Measurements from ENCODE around the gene ARID1B.

DNA sequence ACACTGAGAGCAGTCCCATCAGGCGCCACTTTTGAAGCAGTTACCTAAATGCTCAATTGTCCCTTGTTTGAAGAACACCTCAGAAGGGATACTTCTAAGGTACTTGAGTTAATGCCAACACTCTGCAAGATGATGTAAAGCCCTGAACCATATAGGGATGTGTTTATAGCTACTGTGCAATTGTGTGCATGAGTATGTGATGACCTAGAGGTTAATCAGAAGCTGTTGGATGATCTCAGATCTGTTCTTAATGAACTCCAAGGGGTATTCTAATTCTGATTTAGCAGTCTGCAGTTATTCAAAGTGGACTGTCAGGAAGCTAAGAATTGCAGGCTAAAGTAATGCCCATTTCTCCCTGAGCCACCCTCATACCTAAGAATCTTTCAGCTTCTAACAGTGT lies 387.8 kb downstream of the ARID1B start:
- TF ChIP-seq, protein P1, sequence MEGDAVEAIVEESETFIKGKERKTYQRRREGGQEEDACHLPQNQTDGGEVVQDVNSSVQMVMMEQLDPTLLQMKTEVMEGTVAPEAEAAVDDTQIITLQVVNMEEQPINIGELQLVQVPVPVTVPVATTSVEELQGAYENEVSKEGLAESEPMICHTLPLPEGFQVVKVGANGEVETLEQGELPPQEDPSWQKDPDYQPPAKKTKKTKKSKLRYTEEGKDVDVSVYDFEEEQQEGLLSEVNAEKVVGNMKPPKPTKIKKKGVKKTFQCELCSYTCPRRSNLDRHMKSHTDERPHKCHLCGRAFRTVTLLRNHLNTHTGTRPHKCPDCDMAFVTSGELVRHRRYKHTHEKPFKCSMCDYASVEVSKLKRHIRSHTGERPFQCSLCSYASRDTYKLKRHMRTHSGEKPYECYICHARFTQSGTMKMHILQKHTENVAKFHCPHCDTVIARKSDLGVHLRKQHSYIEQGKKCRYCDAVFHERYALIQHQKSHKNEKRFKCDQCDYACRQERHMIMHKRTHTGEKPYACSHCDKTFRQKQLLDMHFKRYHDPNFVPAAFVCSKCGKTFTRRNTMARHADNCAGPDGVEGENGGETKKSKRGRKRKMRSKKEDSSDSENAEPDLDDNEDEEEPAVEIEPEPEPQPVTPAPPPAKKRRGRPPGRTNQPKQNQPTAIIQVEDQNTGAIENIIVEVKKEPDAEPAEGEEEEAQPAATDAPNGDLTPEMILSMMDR (IDR thresholded peaks at IDR 0.05; ENCODE audit: borderline replicate concordance, extremely low read depth, low read length, poor library complexity, severe bottlenecking): no peak
- no peak for TF ChIP-seq EZH2 (IDR thresholded peaks at IDR 0.05; ENCODE audit: borderline replicate concordance, low read depth, low read length, severe bottlenecking)

All from DND-41 (cell line).